Mesendoderm (in vitro differentiated cells): Measurements from ENCODE around the gene FAM200B.
"Not testable (repeated sequence)": the region's sequence is repeated elsewhere in the genome, so short reads cannot be mapped to it uniquely, and the experiment has no call there.

Source experiments
- DNase-seq: peaks from one replicate; pipeline ENCODE4 v3.0.0; 2013
- H2AK5ac ChIP-seq: 2 replicates; pipeline ENCODE4 v1.6.1; 2013; ENCODE audit warnings: low read length, inconsistent platforms
- H2BK120ac ChIP-seq: 2 replicates; pipeline ENCODE4 v1.6.1; 2013; ENCODE audit warnings: low read depth, mild to moderate bottlenecking, low read length, moderate library complexity, mixed read lengths
- H2BK15ac ChIP-seq: replicated peaks from 2 replicates; pipeline ENCODE4 v1.6.1; 2013; ENCODE audit warnings: low read depth, mild to moderate bottlenecking, moderate library complexity
- H2BK5ac ChIP-seq: 2 replicates; pipeline ENCODE4 v1.6.1; 2013; ENCODE audit warnings: low read length, inconsistent platforms
- H3K18ac ChIP-seq: 2 replicates; pipeline ENCODE4 v1.6.1; 2013; ENCODE audit warnings: mild to moderate bottlenecking, low read length, mixed read lengths
- H3K23ac ChIP-seq: one replicate; pipeline ENCODE4 v1.6.1; 2013; ENCODE audit warnings: low read length
- H3K27ac ChIP-seq: 2 replicates; pipeline ENCODE4 v1.5.1; 2013; ENCODE audit warnings: low read depth, mild to moderate bottlenecking, inconsistent platforms, low read length, moderate library complexity
- H3K27me3 ChIP-seq: 2 replicates; pipeline ENCODE4 v1.6.1; 2013; ENCODE audit warnings: low read length, control low read depth, mild to moderate bottlenecking, inconsistent platforms; ENCODE audit not compliant: insufficient read depth, poor library complexity
- H3K36me3 ChIP-seq: 2 replicates; pipeline ENCODE4 v1.6.1; 2013; ENCODE audit warnings: low read length, inconsistent platforms; ENCODE audit not compliant: control insufficient read depth, insufficient read depth
- H3K4ac ChIP-seq: one replicate; pipeline ENCODE4 v1.6.1; 2013; ENCODE audit warnings: low read depth, mild to moderate bottlenecking, low read length, moderate library complexity
- H3K4me1 ChIP-seq: 2 replicates; pipeline ENCODE4 v1.6.1; 2013; ENCODE audit warnings: low read depth, low read length, inconsistent platforms; ENCODE audit not compliant: control insufficient read depth
- H3K4me2 ChIP-seq: 2 replicates; pipeline ENCODE4 v1.6.1; 2013; ENCODE audit warnings: low read length
- H3K4me3 ChIP-seq: 2 replicates; pipeline ENCODE4 v1.5.1; 2013; ENCODE audit warnings: mild to moderate bottlenecking, low read length
- H3K56ac ChIP-seq: one replicate; pipeline ENCODE4 v1.6.1; 2013; ENCODE audit warnings: low read length
- H3K79me1 ChIP-seq: 2 replicates; pipeline ENCODE4 v1.6.1; 2013; ENCODE audit warnings: low read length, inconsistent platforms
- H3K79me2 ChIP-seq: 2 replicates; pipeline ENCODE4 v1.6.1; 2013; ENCODE audit warnings: mild to moderate bottlenecking, low read length; ENCODE audit not compliant: control insufficient read depth, insufficient read depth
- H3K9ac ChIP-seq: 2 replicates; pipeline ENCODE4 v1.6.1; 2013; ENCODE audit warnings: low read length, inconsistent platforms
- H4K5ac ChIP-seq: one replicate; pipeline ENCODE4 v1.6.1; 2013; ENCODE audit warnings: low read length
- H4K8ac ChIP-seq: one replicate; pipeline ENCODE4 v1.6.1; 2013; ENCODE audit warnings: low read depth, mild to moderate bottlenecking, control low read depth, low read length, moderate library complexity
- WGBS: extraction: QIAGEN DNeasy Blood & Tissue Kit; methylation state at CpG from one replicate; pipeline ENCODE4 v1.1.7; 2013; ENCODE audit warnings: low lambda C conversion rate, missing lambda C conversion rate; ENCODE audit not compliant: insufficient coverage; ENCODE audit errors: extremely low coverage; 5-methylcytosine and 5-hydroxymethylcytosine counted together

The FAM200B gene

DNA sequence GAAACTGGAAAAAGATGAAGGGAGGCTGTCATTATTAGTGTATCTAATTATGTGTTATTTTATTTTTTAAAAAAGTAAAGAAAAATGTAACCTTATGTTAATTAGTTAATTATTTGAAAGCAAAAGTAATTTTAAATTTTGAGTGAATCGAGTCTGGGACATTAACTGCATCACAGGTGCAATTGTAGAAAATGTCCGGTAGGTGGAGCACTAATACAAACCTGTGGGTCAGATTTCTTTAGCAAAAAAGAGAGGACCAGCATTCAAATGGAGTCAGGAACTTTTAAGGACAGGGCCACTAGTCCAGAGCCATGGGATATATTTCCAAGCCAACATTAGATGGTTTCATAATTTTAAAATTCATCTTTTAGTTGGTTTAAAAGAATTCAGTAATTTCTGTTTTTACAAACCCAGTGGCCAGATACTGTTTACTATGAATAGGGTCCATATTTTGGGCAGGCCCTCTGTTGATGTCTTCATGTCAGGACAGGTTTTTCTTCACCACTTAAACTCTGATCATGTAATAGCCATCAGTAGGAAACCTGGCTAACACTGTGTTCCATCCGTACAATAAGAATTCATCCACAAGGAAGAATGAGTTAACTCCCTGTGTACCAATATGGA is 48.4 kb downstream of the FAM200B start:
- WGBS = 100% methylated on average over 1 of the region's 3 CpGs

DNA sequence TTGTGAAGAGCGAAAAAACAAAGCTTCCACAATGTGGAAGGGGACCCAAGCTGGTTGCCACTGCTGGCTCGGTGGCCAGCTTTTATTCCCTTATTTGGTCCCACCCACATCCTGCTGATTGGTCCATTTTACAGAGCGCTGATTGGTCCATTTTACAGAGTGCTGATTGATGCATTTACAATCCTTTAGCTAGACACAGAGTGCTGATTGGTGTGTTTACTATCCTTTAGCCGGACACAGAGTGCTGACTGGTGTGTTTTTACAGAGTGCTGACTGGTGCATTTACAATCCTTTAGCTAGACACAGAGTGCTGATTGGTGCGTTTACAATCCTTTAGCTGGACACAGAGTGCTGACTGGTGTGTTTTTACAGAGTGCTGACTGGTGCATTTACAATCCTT is 51.4 kb downstream of the FAM200B start:
- no CpG with 5 or more reads among the region's 5 CpGs for WGBS
- H2BK15ac ChIP-seq, H2AK5ac ChIP-seq, H3K79me1 ChIP-seq, DNase-seq, H3K18ac ChIP-seq, H2BK5ac ChIP-seq, H3K27ac ChIP-seq, H3K36me3 ChIP-seq, H3K56ac ChIP-seq, H3K4me3 ChIP-seq, H4K8ac ChIP-seq, H4K5ac ChIP-seq, H3K4ac ChIP-seq, H3K23ac ChIP-seq, H3K4me1 ChIP-seq, H3K4me2 ChIP-seq, H3K9ac ChIP-seq, H2BK120ac ChIP-seq, H3K79me2 ChIP-seq, H3K27me3 ChIP-seq: not testable (repeated sequence)

More for the DNA sequence above, 48.4 kb downstream of the FAM200B start:
- no peak overlapping the region for H4K8ac ChIP-seq
- no peak overlapping the region for H3K56ac ChIP-seq
- H3K23ac ChIP-seq = no peak overlapping the region
- no peak overlapping the region for H3K4me2 ChIP-seq
- no peak overlapping the region for H4K5ac ChIP-seq
- H2AK5ac ChIP-seq = no peak overlapping the region
- no peak overlapping the region for H3K9ac ChIP-seq
- H3K36me3 ChIP-seq = no peaks in the 10 kb centered on the region
- DNase-seq = peak; percentile 59
- H2BK15ac ChIP-seq = no peak overlapping the region
- no peak overlapping the region for H2BK5ac ChIP-seq
- H3K27ac ChIP-seq = no peak overlapping the region
- H3K79me2 ChIP-seq = no peaks in the 10 kb centered on the region
- H3K79me1 ChIP-seq = no peaks in the 10 kb centered on the region
- H3K27me3 ChIP-seq = no peaks in the 10 kb centered on the region
- H3K18ac ChIP-seq = no peak overlapping the region
- H3K4me1 ChIP-seq = no peaks in the 10 kb centered on the region
- H3K4me3 ChIP-seq = no peak overlapping the region
- H3K4ac ChIP-seq = no peak overlapping the region
- H2BK120ac ChIP-seq = no peak overlapping the region

GRCh38 chr4:15735536-15735935 is 53.9 kb downstream of the FAM200B start:
- Histone ChIP-seq H3K4me1 (no peaks in the 10 kb centered on the region), H3K4me2 (no peak overlapping the region), H2BK120ac (no peak overlapping the region), H3K27ac (no peak overlapping the region), H2BK15ac (no peak overlapping the region), H3K18ac (no peak overlapping the region), H3K79me2 (no peaks in the 10 kb centered on the region), H3K36me3 (no peaks in the 10 kb centered on the region), H3K23ac (no peak overlapping the region), H2AK5ac (no peak overlapping the region), H3K4me3 (no peak overlapping the region), H3K27me3 (no peaks in the 10 kb centered on the region), H3K79me1 (no peaks in the 10 kb centered on the region), H4K5ac (no peak overlapping the region), H2BK5ac (no peak overlapping the region), H3K4ac (no peak overlapping the region), H3K56ac (no peak overlapping the region), H3K9ac (no peak overlapping the region), H4K8ac (no peak overlapping the region)
- no CpG with 5 or more reads among the region's 6 CpGs for WGBS
- no peak for DNase-seq

GRCh38 chr4:15736514-15737050 is 55.0 kb downstream of the FAM200B start:
- no peak overlapping the region for H4K8ac ChIP-seq

DNA sequence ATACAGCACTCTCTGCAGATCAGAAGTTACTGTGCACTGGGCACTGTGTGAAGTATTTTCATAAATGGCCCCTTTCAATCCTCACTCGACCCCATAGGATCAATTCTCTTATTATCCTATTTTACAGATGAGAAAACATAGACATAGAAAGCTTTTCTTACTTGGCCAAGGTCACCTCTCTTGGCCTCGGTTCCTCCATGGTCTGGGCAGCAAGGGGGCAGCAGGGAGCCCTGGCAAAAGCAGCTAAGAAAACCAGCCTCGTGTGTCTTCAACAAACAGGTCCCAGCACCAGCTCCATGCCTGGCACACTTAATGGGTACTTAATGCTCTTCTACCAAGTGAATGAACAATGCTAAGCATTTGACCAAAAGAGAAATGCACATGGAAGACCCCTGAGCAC is 55.6 kb downstream of the FAM200B start:
- H3K27ac ChIP-seq = no peak overlapping the region
- no peaks in the 10 kb centered on the region for H3K27me3 ChIP-seq
- no peaks in the 10 kb centered on the region for H3K79me1 ChIP-seq
- no peak overlapping the region for H2AK5ac ChIP-seq
- H3K4ac ChIP-seq = no peak overlapping the region
- H4K8ac ChIP-seq = no peak overlapping the region
- no peak overlapping the region for H3K56ac ChIP-seq
- H2BK120ac ChIP-seq = no peak overlapping the region
- H3K9ac ChIP-seq = no peak overlapping the region
- no peaks in the 10 kb centered on the region for H3K79me2 ChIP-seq
- no peak overlapping the region for H2BK5ac ChIP-seq
- no peaks in the 10 kb centered on the region for H3K4me1 ChIP-seq
- H3K4me3 ChIP-seq = no peak overlapping the region
- no peak overlapping the region for H3K4me2 ChIP-seq
- no peaks in the 10 kb centered on the region for H3K36me3 ChIP-seq
- DNase-seq = no peak
- H4K5ac ChIP-seq = no peak overlapping the region
- H3K18ac ChIP-seq = no peak overlapping the region
- no peak overlapping the region for H3K23ac ChIP-seq
- no CpG with 5 or more reads among the region's 3 CpGs for WGBS
- H2BK15ac ChIP-seq = no peak overlapping the region

More at GRCh38 chr4:15736514-15737050, 55.0 kb downstream of the FAM200B start:
- Histone ChIP-seq H2BK120ac (no peak overlapping the region), H3K27ac (no peak overlapping the region), H4K5ac (no peak overlapping the region), H3K4me1 (no peaks in the 10 kb centered on the region), H3K18ac (no peak overlapping the region), H3K56ac (no peak overlapping the region), H3K79me1 (no peaks in the 10 kb centered on the region), H3K4me2 (no peak overlapping the region), H2BK5ac (no peak overlapping the region), H3K23ac (no peak overlapping the region), H2BK15ac (no peak overlapping the region), H3K79me2 (no peaks in the 10 kb centered on the region), H3K4ac (no peak overlapping the region), H2AK5ac (no peak overlapping the region), H3K27me3 (no peaks in the 10 kb centered on the region), H3K4me3 (no peak overlapping the region), H3K36me3 (no peaks in the 10 kb centered on the region), H3K9ac (no peak overlapping the region)
- no CpG with 5 or more reads among the region's 4 CpGs for WGBS
- DNase-seq = no peak

- no peak overlapping the region for H3K23ac ChIP-seq
- H3K27me3 ChIP-seq = no peaks in the 10 kb centered on the region
- H2BK120ac ChIP-seq = no peak overlapping the region
- no peak overlapping the region for H2BK5ac ChIP-seq
- H3K27ac ChIP-seq = no peak overlapping the region
- H3K4ac ChIP-seq = no peak overlapping the region
- no peak overlapping the region for H2BK15ac ChIP-seq
- H3K36me3 ChIP-seq = no peaks in the 10 kb centered on the region
- H3K4me2 ChIP-seq = no peak overlapping the region
- H3K56ac ChIP-seq = no peak overlapping the region
- no CpG with 5 or more reads among the region's 1 CpG for WGBS
- H3K79me1 ChIP-seq = no peaks in the 10 kb centered on the region
- no peak overlapping the region for H4K5ac ChIP-seq
- H4K8ac ChIP-seq = no peak overlapping the region
- H3K4me3 ChIP-seq = no peak overlapping the region
- H3K4me1 ChIP-seq = no peaks in the 10 kb centered on the region
- no peak overlapping the region for H3K18ac ChIP-seq
- no peak for DNase-seq
- H3K9ac ChIP-seq = no peak overlapping the region
- H3K79me2 ChIP-seq = no peaks in the 10 kb centered on the region
- H2AK5ac ChIP-seq = no peak overlapping the region
Measured at GRCh38 chr4:15738877-15739276, 57.2 kb downstream of the FAM200B start.
